ENCODE data around the gene LIMCH1. TPM values are rescaled to one million over a fixed set of nuclear protein-coding genes. Genes with fewer than 3 reads are reported as not detected.

Gene LIMCH1
- total and polyA plus RNA-seq, 2 of the 8 experiments (the other 6 are each of a cell fraction or from before 2014, with no cell fraction given) = 2.7 to 3.0 TPM

DNA sequence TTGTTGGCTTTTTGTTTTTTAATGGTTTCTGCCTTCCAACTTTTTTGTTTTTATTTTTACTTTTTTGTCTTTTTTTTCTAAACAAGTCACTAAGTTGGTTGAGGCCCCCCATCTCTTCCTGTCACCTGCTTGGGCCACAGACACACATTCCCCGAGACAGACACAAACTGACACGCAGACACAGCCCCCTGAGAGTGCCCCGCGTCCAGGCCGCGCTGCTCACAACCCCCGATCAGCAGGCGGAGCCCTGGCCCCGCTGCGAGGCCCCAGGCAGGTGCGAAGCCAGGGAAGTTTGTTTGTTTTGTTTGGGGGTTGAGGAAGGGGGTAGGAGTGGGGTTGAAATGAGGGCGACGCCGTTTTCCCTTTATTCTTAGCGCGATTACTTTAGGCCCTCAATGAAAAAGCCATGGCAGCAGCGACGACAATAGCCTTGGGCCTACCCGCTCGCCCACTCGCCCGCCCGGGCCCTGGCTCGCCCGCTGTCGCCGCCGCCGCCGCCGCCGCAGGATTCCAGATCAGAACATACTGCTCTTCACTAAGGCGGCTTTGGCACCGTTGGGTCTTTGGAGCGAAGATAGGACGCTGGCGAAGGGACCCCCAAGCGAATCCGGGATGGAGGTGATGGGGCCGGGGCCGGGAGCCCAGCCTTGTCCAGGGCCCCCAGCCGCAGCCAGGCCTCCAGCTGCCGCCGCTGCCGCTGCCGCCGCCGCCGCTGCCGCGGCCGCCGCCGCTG lies 207.5 kb downstream of the LIMCH1 start (continued):
- TF ChIP-seq, protein P1, sequence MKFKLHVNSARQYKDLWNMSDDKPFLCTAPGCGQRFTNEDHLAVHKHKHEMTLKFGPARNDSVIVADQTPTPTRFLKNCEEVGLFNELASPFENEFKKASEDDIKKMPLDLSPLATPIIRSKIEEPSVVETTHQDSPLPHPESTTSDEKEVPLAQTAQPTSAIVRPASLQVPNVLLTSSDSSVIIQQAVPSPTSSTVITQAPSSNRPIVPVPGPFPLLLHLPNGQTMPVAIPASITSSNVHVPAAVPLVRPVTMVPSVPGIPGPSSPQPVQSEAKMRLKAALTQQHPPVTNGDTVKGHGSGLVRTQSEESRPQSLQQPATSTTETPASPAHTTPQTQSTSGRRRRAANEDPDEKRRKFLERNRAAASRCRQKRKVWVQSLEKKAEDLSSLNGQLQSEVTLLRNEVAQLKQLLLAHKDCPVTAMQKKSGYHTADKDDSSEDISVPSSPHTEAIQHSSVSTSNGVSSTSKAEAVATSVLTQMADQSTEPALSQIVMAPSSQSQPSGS (IDR thresholded peaks at IDR 0.05; ENCODE audit: low read length) = no peak
- TF ChIP-seq TCF12 (IDR thresholded peaks at IDR 0.05; ENCODE audit: low read depth, low read length) = peak; percentile 35; the same call in 1 of the 2 replicates
- TF ChIP-seq SP2 (IDR thresholded peaks at IDR 0.05; ENCODE audit: low read length) = no peak
- TF ChIP-seq CBX8 (IDR thresholded peaks at IDR 0.05; ENCODE audit: borderline replicate concordance, low read depth, low read length) = peak; percentile 80
- TF ChIP-seq, protein P2, sequence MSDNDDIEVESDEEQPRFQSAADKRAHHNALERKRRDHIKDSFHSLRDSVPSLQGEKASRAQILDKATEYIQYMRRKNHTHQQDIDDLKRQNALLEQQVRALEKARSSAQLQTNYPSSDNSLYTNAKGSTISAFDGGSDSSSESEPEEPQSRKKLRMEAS (IDR thresholded peaks at IDR 0.05) = peak; percentile 91
